Effector memory CD8-positive, alpha-beta T cell (primary cell): ENCODE results near the gene SH2D3C.
A peak's percentile ranks its signal among the peaks of the same experiment; 100 is the strongest.

Source experiments
- ATAC-seq: fragments of 150-1000 bp; cut with Tn5 transposase; replicated peaks from 2 replicates; pipeline ENCODE4 v1.10.0; 2021; ENCODE audit warnings: mild to moderate bottlenecking, moderate library complexity
- DNase-seq, 3 experiments: peaks; one replicate each; pipeline ENCODE4 v3.0.0; 2021
- H3K27ac Mint-ChIP-seq, 2 donors: one replicate each; pipeline ENCODE4 v1.8.0; 2022; ENCODE audit warnings: mild to moderate bottlenecking in 2 of 2, mixed read lengths in 2 of 2, moderate library complexity in 2 of 2
- H3K27me3 Mint-ChIP-seq, 2 donors: one replicate each; pipeline ENCODE4 v1.8.0; 2022; ENCODE audit warnings: mixed read lengths in 2 of 2
- H3K36me3 Mint-ChIP-seq: one replicate; pipeline ENCODE4 v1.8.0; 2022; ENCODE audit warnings: mild to moderate bottlenecking, moderate library complexity, mixed read lengths; ENCODE audit not compliant: insufficient read depth
- H3K4me1 Mint-ChIP-seq, 2 donors: one replicate each; pipeline ENCODE4 v1.8.0; 2022; ENCODE audit warnings: low read depth in 2 of 2, mixed read lengths in 2 of 2
- H3K4me3 Mint-ChIP-seq, 2 donors: one replicate each; pipeline ENCODE4 v1.8.0; 2022; ENCODE audit warnings: mild to moderate bottlenecking in 2 of 2, mixed read lengths in 2 of 2, moderate library complexity in 2 of 2
- H3K9me3 Mint-ChIP-seq, 2 donors: one replicate each; pipeline ENCODE4 v1.8.0; 2022; ENCODE audit warnings: mixed read lengths in 2 of 2

The SH2D3C gene

DNA sequence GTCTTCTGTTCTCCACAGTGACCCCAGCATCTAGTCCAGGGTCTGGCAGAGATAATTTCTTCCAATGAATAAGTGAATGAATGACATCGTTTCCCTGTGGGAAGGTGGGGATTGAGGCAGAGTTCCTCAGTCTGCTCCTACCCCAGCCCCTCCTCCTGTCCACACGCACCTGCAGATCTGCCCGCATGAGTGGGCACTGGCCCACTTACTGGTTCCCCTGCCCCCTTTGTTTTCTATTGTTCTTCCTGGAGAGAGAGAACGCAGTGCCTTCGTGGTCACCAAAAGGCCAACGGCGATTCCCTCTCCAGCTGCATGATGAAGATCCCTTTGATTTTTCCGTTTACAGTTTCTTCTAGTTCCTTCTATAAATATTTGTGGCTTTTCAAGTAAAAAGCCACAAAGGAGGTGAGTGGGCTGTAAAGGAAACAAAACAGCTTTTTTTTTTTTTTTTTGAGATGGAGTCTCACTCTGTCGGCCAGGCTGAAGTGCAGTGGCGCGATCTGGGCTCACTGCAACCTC is 18.4 kb upstream of the SH2D3C start:
- H3K9me3 Mint-ChIP-seq: no peaks in the 10 kb centered on the region
- ATAC-seq (peak; percentile 69), DNase-seq (no peak)
- no peaks in the 10 kb centered on the region for H3K27me3 Mint-ChIP-seq
- H3K4me1 Mint-ChIP-seq: peaks cover 15 to 21% of the 10 kb centered on the region in 2 donors
- peak overlapping the region; percentile 83 to 90 for H3K27ac Mint-ChIP-seq
- peaks cover 20% of the 10 kb centered on the region for H3K36me3 Mint-ChIP-seq
- peak overlapping the region; percentile 82 for H3K4me3 Mint-ChIP-seq

DNA sequence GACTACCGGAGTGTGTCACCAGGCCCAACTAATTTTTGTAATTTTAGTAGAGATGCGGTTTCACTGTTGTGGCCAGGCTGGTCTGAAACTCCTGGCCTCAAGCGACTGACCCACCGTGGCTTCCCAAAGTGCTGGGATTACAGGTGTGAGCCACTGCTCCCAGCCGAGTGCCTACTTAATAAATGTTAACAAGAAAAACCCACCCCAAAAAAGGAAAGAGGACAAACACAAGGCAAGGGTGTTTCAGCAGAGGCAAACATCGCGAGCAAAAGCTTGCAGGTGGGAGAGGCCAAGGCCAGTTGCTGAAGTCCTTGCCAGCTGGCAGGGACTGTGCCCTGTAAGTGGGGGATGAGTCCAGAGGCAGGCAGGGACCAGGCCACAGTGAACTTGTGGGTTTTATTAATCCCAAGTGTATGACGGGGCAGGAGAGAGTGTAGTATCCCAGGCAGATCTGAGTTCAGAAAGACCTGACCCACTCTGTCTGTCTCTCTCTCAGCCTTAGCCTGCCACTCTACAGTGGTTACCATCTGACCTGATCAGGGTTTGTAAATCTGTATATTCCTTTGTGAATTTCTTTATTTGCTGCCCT is 17.9 kb upstream of the SH2D3C start:
- Mint-ChIP-seq H3K4me1 (peaks cover 15 to 21% of the 10 kb centered on the region in 2 donors), H3K27me3 (no peaks in the 10 kb centered on the region), H3K4me3 (peak overlapping the region; percentile 82), H3K27ac (peak overlapping the region; percentile 83 to 90), H3K9me3 (no peaks in the 10 kb centered on the region), H3K36me3 (peaks cover 26% of the 10 kb centered on the region)
- ATAC-seq (peak; percentile 51), DNase-seq (no peak)

DNA sequence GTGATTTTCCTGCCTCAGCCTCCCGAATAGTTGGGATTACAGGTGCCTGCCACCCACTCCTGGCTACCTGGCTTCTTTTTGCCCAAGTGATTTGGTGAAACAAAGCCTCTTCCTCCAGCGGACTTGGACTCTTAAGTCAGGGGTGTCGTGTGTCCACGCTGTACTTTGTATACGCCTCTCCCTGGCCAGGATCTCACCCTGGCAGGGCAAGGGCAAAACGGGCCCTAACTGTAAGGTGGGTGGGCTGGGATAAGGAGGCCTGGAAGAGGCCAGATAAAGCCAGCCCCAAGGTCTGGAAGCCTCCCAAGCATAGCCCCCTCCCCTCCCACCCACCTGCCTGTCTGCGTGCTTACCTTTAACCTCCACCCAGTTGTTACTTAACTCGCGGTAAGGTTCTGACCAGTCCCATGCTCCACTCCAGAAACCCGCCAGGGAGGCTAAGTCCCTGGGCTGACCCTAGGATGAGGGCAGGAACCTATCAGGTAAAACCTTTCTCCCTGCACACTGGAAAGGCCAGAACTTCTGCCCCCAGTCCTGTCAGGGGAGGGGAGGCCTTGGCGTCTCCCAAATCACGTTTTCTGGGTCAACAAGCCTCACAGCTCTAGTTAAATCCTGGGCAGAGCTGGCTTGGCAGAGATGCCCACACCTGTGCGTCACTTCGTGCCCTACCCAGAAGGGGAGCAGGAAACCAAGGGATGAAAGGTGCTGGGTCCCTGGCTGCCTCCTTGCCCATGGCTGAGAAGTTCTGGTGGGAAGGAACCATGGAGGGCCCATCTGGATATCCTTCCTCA is 15.7 kb upstream of the SH2D3C start:
- Mint-ChIP-seq H3K27ac (no peak overlapping the region), H3K4me1 (peaks cover 19 to 25% of the 10 kb centered on the region in 2 donors), H3K9me3 (no peaks in the 10 kb centered on the region), H3K27me3 (no peaks in the 10 kb centered on the region), H3K4me3 (no peak overlapping the region), H3K36me3 (peaks cover 48% of the 10 kb centered on the region)
- ATAC-seq: no peak
- no peak for DNase-seq

GRCh38 chr9:127793093-127793708 is 14.7 kb upstream of the SH2D3C start:
- peak overlapping the region in 1 of 2 donors; percentile 81 for H3K27ac Mint-ChIP-seq
- no peak for ATAC-seq
- H3K36me3 Mint-ChIP-seq: peaks cover 58% of the 10 kb centered on the region

GRCh38 chr9:127792417-127793031 is 14.1 kb upstream of the SH2D3C start:
- DNase-seq (no peak), ATAC-seq (no peak)
- no peaks in the 10 kb centered on the region for H3K27me3 Mint-ChIP-seq
- no peak overlapping the region for H3K4me3 Mint-ChIP-seq
- peaks cover 24 to 29% of the 10 kb centered on the region in 2 donors for H3K4me1 Mint-ChIP-seq
- H3K27ac Mint-ChIP-seq: peak overlapping the region in 1 of 2 donors; percentile 81
- no peaks in the 10 kb centered on the region for H3K9me3 Mint-ChIP-seq
- H3K36me3 Mint-ChIP-seq: peaks cover 64% of the 10 kb centered on the region

More at GRCh38 chr9:127793093-127793708, 14.7 kb upstream of the SH2D3C start:
- no peak for DNase-seq
- H3K4me1 Mint-ChIP-seq: peaks cover 19 to 27% of the 10 kb centered on the region in 2 donors
- no peaks in the 10 kb centered on the region for H3K27me3 Mint-ChIP-seq
- no peaks in the 10 kb centered on the region for H3K9me3 Mint-ChIP-seq
- H3K4me3 Mint-ChIP-seq: no peak overlapping the region

DNA sequence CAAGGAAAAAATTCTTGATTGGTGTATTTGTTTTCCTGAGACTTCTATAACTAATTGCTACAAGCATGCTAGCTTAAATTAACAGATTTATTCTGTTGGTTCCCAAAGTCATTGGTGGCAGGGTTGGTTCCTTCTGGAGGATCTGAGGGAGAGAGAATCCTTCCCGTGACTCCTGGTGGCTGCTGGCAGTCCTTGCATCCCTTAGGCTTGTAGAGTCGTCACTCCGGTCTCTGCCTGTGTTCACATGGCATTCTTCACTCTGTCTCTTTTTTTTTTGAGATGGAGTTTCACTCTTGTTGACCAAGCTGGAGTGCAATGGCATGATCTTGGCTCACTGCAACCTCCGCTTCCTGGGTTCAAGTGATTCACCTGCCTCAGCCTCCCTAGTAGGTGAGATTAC is 12.6 kb upstream of the SH2D3C start:
- Mint-ChIP-seq H3K27ac (no peak overlapping the region), H3K4me3 (no peak overlapping the region), H3K4me1 (peaks cover 22 to 24% of the 10 kb centered on the region in 2 donors), H3K36me3 (peaks cover 79% of the 10 kb centered on the region), H3K27me3 (no peaks in the 10 kb centered on the region), H3K9me3 (no peaks in the 10 kb centered on the region)
- ATAC-seq (no peak), DNase-seq (no peak)

- no peaks in the 10 kb centered on the region for H3K9me3 Mint-ChIP-seq
- peaks cover 20 to 21% of the 10 kb centered on the region in 2 donors for H3K4me1 Mint-ChIP-seq
- H3K27me3 Mint-ChIP-seq: no peaks in the 10 kb centered on the region
- no peak overlapping the region for H3K4me3 Mint-ChIP-seq
- H3K36me3 Mint-ChIP-seq: peaks cover 82% of the 10 kb centered on the region
- ATAC-seq (no peak), DNase-seq (no peak)
- peak overlapping the region in 1 of 2 donors; percentile 54 for H3K27ac Mint-ChIP-seq
Measured at GRCh38 chr9:127790094-127790855, 11.8 kb upstream of the SH2D3C start.

GRCh38 chr9:127789179-127789578 is 10.7 kb upstream of the SH2D3C start:
- Mint-ChIP-seq H3K4me1 (peaks cover 24 to 26% of the 10 kb centered on the region in 2 donors), H3K27ac (peak overlapping the region in 1 of 2 donors; percentile 93), H3K4me3 (no peak overlapping the region), H3K36me3 (peaks cover 88% of the 10 kb centered on the region), H3K27me3 (no peaks in the 10 kb centered on the region), H3K9me3 (no peaks in the 10 kb centered on the region)
- no peak for DNase-seq
- no peak for ATAC-seq

GRCh38 chr9:127788337-127789011 is 10.0 kb upstream of the SH2D3C start:
- H3K4me1 Mint-ChIP-seq: peaks cover 31 to 33% of the 10 kb centered on the region in 2 donors
- no peak for ATAC-seq
- H3K27me3 Mint-ChIP-seq: no peaks in the 10 kb centered on the region
- H3K4me3 Mint-ChIP-seq: no peak overlapping the region
- DNase-seq: no peak
- peak overlapping the region in 1 of 2 donors; percentile 93 for H3K27ac Mint-ChIP-seq
- peaks cover 84% of the 10 kb centered on the region for H3K36me3 Mint-ChIP-seq
- H3K9me3 Mint-ChIP-seq: no peaks in the 10 kb centered on the region

DNA sequence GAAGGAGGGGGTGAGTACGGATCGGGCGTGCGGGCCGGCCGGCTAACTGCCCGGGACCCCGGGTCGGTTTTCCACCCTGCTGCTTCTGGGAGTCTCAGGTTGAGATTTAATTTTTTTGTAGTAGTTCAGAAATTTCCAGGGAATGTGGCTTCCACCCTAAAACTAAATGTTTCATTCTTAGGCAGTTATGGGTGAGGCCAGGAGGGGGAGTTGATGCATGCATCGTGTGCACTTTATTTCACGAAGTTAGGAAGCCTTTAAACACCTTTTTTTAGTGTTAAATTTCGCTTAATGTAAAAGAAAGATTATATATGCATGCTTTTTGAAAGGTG is 8.3 kb upstream of the SH2D3C start:
- H3K36me3 Mint-ChIP-seq: peaks cover 75% of the 10 kb centered on the region
- no peaks in the 10 kb centered on the region for H3K27me3 Mint-ChIP-seq
- ATAC-seq (no peak), DNase-seq (no peak)
- no peaks in the 10 kb centered on the region for H3K9me3 Mint-ChIP-seq
- H3K4me1 Mint-ChIP-seq: peaks cover 46% of the 10 kb centered on the region in 2 donors
- H3K4me3 Mint-ChIP-seq: peak overlapping the region; percentile 88 to 91
- H3K27ac Mint-ChIP-seq: peak overlapping the region; percentile 77 to 93

DNA sequence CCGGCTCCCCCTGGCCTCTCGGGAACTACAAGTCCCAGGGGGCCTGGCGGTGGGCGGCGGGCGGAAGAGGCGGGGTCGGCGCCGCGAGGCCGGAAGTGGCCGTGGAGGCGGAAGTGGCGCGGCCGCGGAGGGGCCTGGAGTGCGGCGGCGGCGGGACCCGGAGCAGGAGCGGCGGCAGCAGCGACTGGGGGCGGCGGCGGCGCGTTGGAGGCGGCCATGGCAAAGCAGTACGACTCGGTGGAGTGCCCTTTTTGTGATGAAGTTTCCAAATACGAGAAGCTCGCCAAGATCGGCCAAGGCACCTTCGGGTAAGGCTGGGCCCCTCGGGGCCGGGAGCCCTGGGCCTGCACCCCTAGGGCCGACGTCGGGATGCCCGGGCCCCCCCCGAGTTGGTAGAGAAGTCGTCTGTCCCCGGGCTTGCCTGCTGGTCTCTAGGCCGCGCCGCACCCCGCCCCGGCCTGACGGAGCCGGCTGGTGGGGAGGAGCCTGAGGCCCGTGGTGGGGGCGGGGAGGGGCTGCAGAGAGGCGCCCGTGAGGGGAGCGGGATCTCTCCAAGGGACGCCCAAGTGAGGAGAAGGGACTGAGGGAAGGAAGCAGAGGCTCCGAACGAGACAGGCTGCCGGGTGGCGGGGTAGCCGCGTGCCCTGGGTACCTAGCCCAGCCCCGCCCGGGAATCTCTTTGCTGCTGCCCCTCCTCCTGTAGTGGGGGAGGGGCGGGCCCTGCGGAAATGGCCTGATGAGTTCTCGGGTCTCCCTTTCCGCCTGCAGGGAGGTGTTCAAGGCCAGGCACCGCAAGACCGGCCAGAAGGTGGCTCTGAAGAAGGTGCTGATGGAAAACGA is 7.7 kb upstream of the SH2D3C start, which contains the start of gene CDK9:
Gene CDK9, plus strand, starts transcription at position 102 of the 840 bp plus-strand sequence. Its CDS starts 115 bp downstream, at position 217.
- H3K27ac Mint-ChIP-seq: peak within 1 kb of the TSS; percentile 95 to 98
- H3K4me1 Mint-ChIP-seq: peaks cover 50 to 52% of the 10 kb centered on the region in 2 donors
- H3K27me3 Mint-ChIP-seq: no peaks in the 10 kb centered on the region
- peak; percentile 91 to 97 (median 95) for DNase-seq
- H3K4me3 Mint-ChIP-seq: peak within 1 kb of the TSS; percentile 88 to 91
- ATAC-seq: peak; percentile 64
- H3K36me3 Mint-ChIP-seq: peaks cover 70% of the 10 kb centered on the region
- H3K9me3 Mint-ChIP-seq: no peaks in the 10 kb centered on the region
